HEK293 (cell line): ENCODE results near the gene FDCSP.

Experiments
- CTCF ChIP-seq: fragments of 450-650 bp; formaldehyde crosslinking; IDR thresholded peaks from 2 replicates; pipeline ENCODE4 v1.5.1; 2016; ENCODE audit warnings: missing biosample characterization, missing genetic modification characterization
- PATZ1 ChIP-seq: fragments of 450-650 bp; formaldehyde crosslinking; IDR thresholded peaks from 2 replicates; pipeline ENCODE4 v1.5.1; 2016; ENCODE audit warnings: missing biosample characterization, missing genetic modification characterization
- RBAK ChIP-seq: fragments of 450-650 bp; formaldehyde crosslinking; IDR thresholded peaks from 2 replicates; pipeline ENCODE4 v1.5.1; 2016; ENCODE audit warnings: missing biosample characterization, missing genetic modification characterization
- ZNF138 ChIP-seq: fragments of 450-650 bp; formaldehyde crosslinking; IDR thresholded peaks from 2 replicates; pipeline ENCODE4 v1.5.1; 2016; ENCODE audit warnings: missing biosample characterization, missing genetic modification characterization, borderline replicate concordance
- ZNF221 ChIP-seq: fragments of 450-650 bp; formaldehyde crosslinking; IDR thresholded peaks from 2 replicates; pipeline ENCODE4 v1.5.1; 2017; ENCODE audit warnings: missing biosample characterization, missing genetic modification characterization, borderline replicate concordance
- ZNF548 ChIP-seq: fragments of 450-650 bp; formaldehyde crosslinking; IDR thresholded peaks from 2 replicates; pipeline ENCODE4 v1.5.1; 2016; ENCODE audit warnings: missing biosample characterization, missing genetic modification characterization
- ZNF76 ChIP-seq: fragments of 450-650 bp; formaldehyde crosslinking; IDR thresholded peaks from 2 replicates; pipeline ENCODE4; 2016; ENCODE audit warnings: low read depth, missing biosample characterization, missing genetic modification characterization, borderline replicate concordance
- TF ChIP-seq, protein P1 (sequence below): fragments of 450-650 bp; formaldehyde crosslinking; IDR thresholded peaks from 2 replicates; pipeline ENCODE4 v1.5.1; 2016; ENCODE audit warnings: missing biosample characterization, missing genetic modification characterization
- TF ChIP-seq, protein P2 (sequence below): fragments of 450-650 bp; formaldehyde crosslinking; IDR thresholded peaks from 2 replicates; pipeline ENCODE4 v1.5.1; 2016; ENCODE audit warnings: missing biosample characterization, missing genetic modification characterization

GRCh38 chr4:70251250-70251944, 25.5 kb downstream of the FDCSP start:
- no peak for TF ChIP-seq CTCF (tag by site-specific recombination)
- TF ChIP-seq RBAK (tag by site-specific recombination): no peak
- TF ChIP-seq, protein P1, sequence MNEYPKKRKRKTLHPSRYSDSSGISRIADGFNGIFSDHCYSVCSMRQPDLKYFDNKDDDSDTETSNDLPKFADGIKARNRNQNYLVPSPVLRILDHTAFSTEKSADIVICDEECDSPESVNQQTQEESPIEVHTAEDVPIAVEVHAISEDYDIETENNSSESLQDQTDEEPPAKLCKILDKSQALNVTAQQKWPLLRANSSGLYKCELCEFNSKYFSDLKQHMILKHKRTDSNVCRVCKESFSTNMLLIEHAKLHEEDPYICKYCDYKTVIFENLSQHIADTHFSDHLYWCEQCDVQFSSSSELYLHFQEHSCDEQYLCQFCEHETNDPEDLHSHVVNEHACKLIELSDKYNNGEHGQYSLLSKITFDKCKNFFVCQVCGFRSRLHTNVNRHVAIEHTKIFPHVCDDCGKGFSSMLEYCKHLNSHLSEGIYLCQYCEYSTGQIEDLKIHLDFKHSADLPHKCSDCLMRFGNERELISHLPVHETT (tag by site-specific recombination): no peak
- no peak for TF ChIP-seq ZNF138 (tag by site-specific recombination)
- no peak for TF ChIP-seq ZNF76 (tag by site-specific recombination)
- no peak for TF ChIP-seq ZNF221
- TF ChIP-seq PATZ1 (tag by site-specific recombination): no peak
- TF ChIP-seq, protein P2, sequence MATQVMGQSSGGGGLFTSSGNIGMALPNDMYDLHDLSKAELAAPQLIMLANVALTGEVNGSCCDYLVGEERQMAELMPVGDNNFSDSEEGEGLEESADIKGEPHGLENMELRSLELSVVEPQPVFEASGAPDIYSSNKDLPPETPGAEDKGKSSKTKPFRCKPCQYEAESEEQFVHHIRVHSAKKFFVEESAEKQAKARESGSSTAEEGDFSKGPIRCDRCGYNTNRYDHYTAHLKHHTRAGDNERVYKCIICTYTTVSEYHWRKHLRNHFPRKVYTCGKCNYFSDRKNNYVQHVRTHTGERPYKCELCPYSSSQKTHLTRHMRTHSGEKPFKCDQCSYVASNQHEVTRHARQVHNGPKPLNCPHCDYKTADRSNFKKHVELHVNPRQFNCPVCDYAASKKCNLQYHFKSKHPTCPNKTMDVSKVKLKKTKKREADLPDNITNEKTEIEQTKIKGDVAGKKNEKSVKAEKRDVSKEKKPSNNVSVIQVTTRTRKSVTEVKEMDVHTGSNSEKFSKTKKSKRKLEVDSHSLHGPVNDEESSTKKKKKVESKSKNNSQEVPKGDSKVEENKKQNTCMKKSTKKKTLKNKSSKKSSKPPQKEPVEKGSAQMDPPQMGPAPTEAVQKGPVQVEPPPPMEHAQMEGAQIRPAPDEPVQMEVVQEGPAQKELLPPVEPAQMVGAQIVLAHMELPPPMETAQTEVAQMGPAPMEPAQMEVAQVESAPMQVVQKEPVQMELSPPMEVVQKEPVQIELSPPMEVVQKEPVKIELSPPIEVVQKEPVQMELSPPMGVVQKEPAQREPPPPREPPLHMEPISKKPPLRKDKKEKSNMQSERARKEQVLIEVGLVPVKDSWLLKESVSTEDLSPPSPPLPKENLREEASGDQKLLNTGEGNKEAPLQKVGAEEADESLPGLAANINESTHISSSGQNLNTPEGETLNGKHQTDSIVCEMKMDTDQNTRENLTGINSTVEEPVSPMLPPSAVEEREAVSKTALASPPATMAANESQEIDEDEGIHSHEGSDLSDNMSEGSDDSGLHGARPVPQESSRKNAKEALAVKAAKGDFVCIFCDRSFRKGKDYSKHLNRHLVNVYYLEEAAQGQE (tag by site-specific recombination): no peak
- TF ChIP-seq ZNF548 (tag by site-specific recombination): no peak
